Endodermal cell (in vitro differentiated cells): ENCODE results near the gene PSMD1. TPM values are rescaled to one million over a fixed set of nuclear protein-coding genes. Genes with fewer than 3 reads are reported as not detected.

Source experiments
- DNase-seq: peaks from one replicate; pipeline ENCODE4 v3.0.0-alpha.2; 2017
- H3K27ac ChIP-seq: 2 replicates; pipeline ENCODE4 v1.5.1; 2013; ENCODE audit warnings: mild to moderate bottlenecking, low read depth, low read length, moderate library complexity
- H3K27me3 ChIP-seq: 2 replicates; pipeline ENCODE4 v1.6.1; 2013; ENCODE audit warnings: mild to moderate bottlenecking, low read length, moderate library complexity; ENCODE audit not compliant: insufficient read depth, control insufficient read depth, poor library complexity, severe bottlenecking
- H3K36me3 ChIP-seq: 2 replicates; pipeline ENCODE4 v1.7.0; 2013; ENCODE audit warnings: mild to moderate bottlenecking, low read length, moderate library complexity; ENCODE audit not compliant: control insufficient read depth, insufficient read depth
- H3K4me1 ChIP-seq: one replicate; pipeline ENCODE4 v1.7.0; 2013; ENCODE audit warnings: low read length; ENCODE audit not compliant: control insufficient read depth, insufficient read depth
- H3K4me3 ChIP-seq: 2 replicates; pipeline ENCODE4 v1.5.1; 2013; ENCODE audit warnings: mild to moderate bottlenecking, low read length, moderate library complexity
- H3K9ac ChIP-seq: 2 replicates; pipeline ENCODE4 v1.6.1; 2013; ENCODE audit warnings: mild to moderate bottlenecking, low read length, moderate library complexity; ENCODE audit not compliant: poor library complexity, severe bottlenecking; ENCODE audit errors: extremely low read depth
- H3K9me3 ChIP-seq: 2 replicates; pipeline ENCODE4 v1.6.1; 2013; ENCODE audit warnings: mild to moderate bottlenecking, low read length, moderate library complexity; ENCODE audit not compliant: control insufficient read depth
- H3K27ac Mint-ChIP-seq: 2 replicates; pipeline ENCODE4 v1.8.0; 2020; ENCODE audit warnings: mixed read lengths
- H3K27me3 Mint-ChIP-seq: 2 replicates; pipeline ENCODE4 v1.8.0; 2021; ENCODE audit warnings: mild to moderate bottlenecking, mixed read lengths; ENCODE audit not compliant: insufficient read depth
- H3K36me3 Mint-ChIP-seq: 2 replicates; pipeline ENCODE4 v1.8.0; 2020; ENCODE audit warnings: low read depth, mixed read lengths
- H3K4me1 Mint-ChIP-seq: 2 replicates; pipeline ENCODE4 v1.8.0; 2020; ENCODE audit warnings: mixed read lengths
- H3K4me3 Mint-ChIP-seq: 2 replicates; pipeline ENCODE4 v1.8.0; 2020; ENCODE audit warnings: mild to moderate bottlenecking, moderate library complexity, mixed read lengths
- H3K9me3 Mint-ChIP-seq: 2 replicates; pipeline ENCODE4 v1.8.0; 2020; ENCODE audit warnings: mild to moderate bottlenecking, mixed read lengths
- CTCF ChIP-seq: fragments of 200-600 bp; sonication (generic); conservative IDR thresholded peaks from 2 replicates; pipeline ENCODE4 v1.5.0; 2021; ENCODE audit warnings: antibody characterized with exemption, mild to moderate bottlenecking
- WGBS, 2 experiments: methylation state at CpG; one replicate each; pipeline versions ENCODE4 v1.1.5 to v1.1.7; 2013; ENCODE audit warnings: missing lambda C conversion rate in 2 of 2, mixed read lengths in 1 of 2; ENCODE audit not compliant: insufficient coverage in 1 of 2, insufficient read length in 1 of 2; 5-methylcytosine and 5-hydroxymethylcytosine counted together
- total RNA-seq, 2 donors: library from RNA; stranded (reverse); fragmentation: NEBNext Ultra II Directional in 1 of 2; extraction: Animal tissue kit (Norgen Biotek cat#: 25700) in 1 of 2; gene quantifications; 2 replicates in 1 of 2; 3 replicates in 1 of 2; pipeline ENCODE4 v1.2.1, GENCODE V29; 2021

Gene PSMD1
- total RNA-seq, 2 donors from 2014 or later: 148 to 158 TPM

- 99 to 100% methylated on average over 2 of the region's 2 CpGs for WGBS, 2 experiments
- Histone ChIP-seq H3K36me3 (peaks cover 64% of the 10 kb centered on the region), H3K9me3 (no peaks in the 10 kb centered on the region), H3K4me3 (no peak overlapping the region), H3K27ac (no peak overlapping the region), H3K4me1 (peaks cover 4% of the 10 kb centered on the region), H3K27me3 (no peaks in the 10 kb centered on the region), H3K9ac (no peak overlapping the region)
- no peak for DNase-seq
- Mint-ChIP-seq H3K27ac (no peak overlapping the region), H3K9me3 (no peaks in the 10 kb centered on the region), H3K27me3 (no peaks in the 10 kb centered on the region), H3K4me3 (no peak overlapping the region), H3K36me3 (peaks cover 46% of the 10 kb centered on the region), H3K4me1 (peaks cover 14% of the 10 kb centered on the region)
- TF ChIP-seq CTCF: no peak
Observed at GRCh38 chr2:231161877-231162329, 105.2 kb downstream of the PSMD1 start.

- H3K4me3 Mint-ChIP-seq: no peak overlapping the region
- Histone ChIP-seq H3K27me3 (no peaks in the 10 kb centered on the region), H3K9me3 (no peaks in the 10 kb centered on the region), H3K36me3 (peaks cover 67% of the 10 kb centered on the region), H3K4me1 (peaks cover 4% of the 10 kb centered on the region), H3K9ac (no peak overlapping the region), H3K27ac (no peak overlapping the region), H3K4me3 (no peak overlapping the region)
- H3K9me3 Mint-ChIP-seq: no peaks in the 10 kb centered on the region
- H3K4me1 Mint-ChIP-seq: peaks cover 15% of the 10 kb centered on the region
- no peaks in the 10 kb centered on the region for H3K27me3 Mint-ChIP-seq
- DNase-seq: no peak
- H3K27ac Mint-ChIP-seq: no peak overlapping the region
- 91 to 95% methylated on average over 3 of the region's 3 CpGs for WGBS, 2 experiments
- no peak for TF ChIP-seq CTCF
- H3K36me3 Mint-ChIP-seq: peaks cover 52% of the 10 kb centered on the region
Observed at GRCh38 chr2:231163011-231163410, 106.3 kb downstream of the PSMD1 start.

- Mint-ChIP-seq H3K27ac (no peak overlapping the region), H3K9me3 (no peaks in the 10 kb centered on the region), H3K36me3 (peaks cover 57% of the 10 kb centered on the region), H3K4me3 (no peak overlapping the region), H3K4me1 (peaks cover 15% of the 10 kb centered on the region), H3K27me3 (no peaks in the 10 kb centered on the region)
- 97 to 100% methylated on average over 1 to 4 of the region's 4 CpGs for WGBS, 2 experiments
- no peak overlapping the region for H3K27ac ChIP-seq
- peaks cover 4% of the 10 kb centered on the region for H3K4me1 ChIP-seq
- no peak overlapping the region for H3K4me3 ChIP-seq
- no peak overlapping the region for H3K9ac ChIP-seq
- DNase-seq: no peak
- no peaks in the 10 kb centered on the region for H3K9me3 ChIP-seq
- TF ChIP-seq CTCF: no peak
- H3K27me3 ChIP-seq: no peaks in the 10 kb centered on the region
- H3K36me3 ChIP-seq: peaks cover 72% of the 10 kb centered on the region
Observed at GRCh38 chr2:231163414-231164095, 106.9 kb downstream of the PSMD1 start.
